GM19043 (cell line): ENCODE measurements around the gene BEST1.
"Not testable (repeated sequence)": the region's sequence is repeated elsewhere in the genome, so short reads cannot be mapped to it uniquely, and the experiment has no call there.

ENCODE experiments used
- ATAC-seq: cut with Tn5 transposase; IDR thresholded peaks from one replicate; pipeline ENCODE4 v1.9.1; 2021; ENCODE audit warnings: low read depth; ENCODE audit not compliant: unreplicated experiment

Gene BEST1

DNA sequence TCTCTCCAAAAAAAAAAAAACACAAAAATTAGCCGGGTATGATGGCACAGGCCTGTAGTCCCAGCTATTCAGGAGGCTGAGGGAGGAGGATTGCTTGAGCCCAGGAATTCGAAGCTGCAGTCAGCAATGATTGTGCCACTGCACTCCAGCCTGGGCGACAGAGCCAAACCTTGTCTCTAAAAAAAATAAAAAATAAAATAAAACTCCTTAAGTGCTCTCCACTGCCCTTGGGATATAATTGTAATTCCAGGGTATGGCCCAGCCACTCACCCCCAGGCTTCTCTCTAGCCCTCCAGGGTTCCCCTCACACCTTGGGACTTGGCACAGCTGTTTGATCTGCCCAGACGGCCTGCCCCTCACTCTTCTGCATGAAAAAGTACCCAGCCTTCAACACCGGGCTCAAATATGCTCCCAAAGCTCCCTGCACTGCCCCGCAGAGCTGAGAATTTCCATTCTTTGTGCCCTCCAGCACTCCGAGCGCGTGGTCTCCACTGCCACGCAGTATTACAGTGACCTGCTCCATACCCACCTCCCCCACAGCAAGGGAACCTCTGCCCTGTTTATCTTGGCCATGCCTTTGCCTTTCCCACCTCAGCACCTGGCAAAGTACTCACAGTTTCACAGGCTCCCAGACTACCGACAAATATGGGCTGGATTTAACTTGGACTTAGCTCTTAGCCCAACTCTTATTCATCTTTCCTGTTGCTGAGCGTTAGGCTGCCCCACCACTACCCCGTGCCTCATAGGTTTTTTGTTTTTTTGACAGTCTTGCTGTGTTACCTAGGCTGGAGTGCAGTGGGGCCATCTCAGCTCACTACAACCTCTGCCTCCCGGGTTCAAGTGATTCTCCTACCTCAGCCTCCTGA lies 24.8 kb downstream of the BEST1 start:
- ATAC-seq: no peak

DNA sequence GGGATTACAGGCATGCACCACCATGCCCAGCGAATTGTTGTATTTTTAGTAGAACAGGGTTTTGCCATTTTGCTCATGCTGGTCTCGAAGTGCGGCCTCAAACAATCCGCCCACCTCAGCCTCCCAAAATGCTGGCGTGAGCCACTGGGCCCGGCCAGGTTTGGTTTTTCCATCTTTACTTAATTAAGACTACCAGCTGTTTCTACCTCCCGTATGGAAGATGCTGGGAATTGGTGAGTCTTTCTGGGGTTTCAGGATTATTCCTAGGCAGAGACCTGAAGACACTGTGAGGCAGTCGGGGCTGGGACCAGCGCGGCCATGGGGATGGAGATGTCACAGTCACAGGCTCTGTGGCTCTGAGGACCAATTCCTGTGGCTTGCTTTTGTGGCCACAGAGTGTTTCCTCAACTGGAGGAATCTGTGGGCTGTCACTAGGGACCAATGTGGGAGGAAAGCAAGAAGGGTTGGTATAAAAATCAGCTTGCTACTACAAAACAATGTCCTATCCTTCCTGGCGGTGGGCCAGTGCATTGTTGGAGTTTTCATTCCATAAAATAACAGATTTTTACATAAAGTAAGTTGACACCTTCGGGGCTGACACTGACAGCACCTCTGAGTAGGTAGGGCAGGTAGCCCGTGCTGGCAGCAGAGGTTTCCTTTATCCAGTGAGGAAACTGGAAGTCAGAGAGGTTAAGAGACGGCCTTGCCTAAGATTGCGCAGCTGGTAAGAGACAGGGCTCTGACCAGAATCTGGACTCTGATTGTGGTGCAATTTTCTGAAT lies 25.7 kb downstream of the BEST1 start:
- ATAC-seq: no peak

DNA sequence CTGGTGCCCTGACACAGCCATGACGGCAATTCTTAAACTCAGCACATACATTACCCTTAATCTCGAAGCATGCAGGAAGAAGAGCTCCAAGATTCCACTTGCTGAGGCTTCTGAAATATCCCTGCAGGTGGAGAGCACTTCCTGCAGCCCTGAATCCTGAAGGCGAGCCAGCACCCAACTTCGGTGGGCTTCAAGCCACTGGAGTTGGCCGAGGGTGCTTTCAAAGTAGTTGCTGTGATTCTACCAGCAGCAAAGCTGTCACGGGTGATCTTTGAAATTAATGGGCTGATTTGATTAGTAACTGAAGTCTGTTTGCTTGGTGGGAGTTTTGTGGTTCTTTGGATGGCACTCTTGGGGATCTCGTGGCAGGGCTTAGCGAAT lies 26.3 kb downstream of the BEST1 start:
- no peak for ATAC-seq

DNA sequence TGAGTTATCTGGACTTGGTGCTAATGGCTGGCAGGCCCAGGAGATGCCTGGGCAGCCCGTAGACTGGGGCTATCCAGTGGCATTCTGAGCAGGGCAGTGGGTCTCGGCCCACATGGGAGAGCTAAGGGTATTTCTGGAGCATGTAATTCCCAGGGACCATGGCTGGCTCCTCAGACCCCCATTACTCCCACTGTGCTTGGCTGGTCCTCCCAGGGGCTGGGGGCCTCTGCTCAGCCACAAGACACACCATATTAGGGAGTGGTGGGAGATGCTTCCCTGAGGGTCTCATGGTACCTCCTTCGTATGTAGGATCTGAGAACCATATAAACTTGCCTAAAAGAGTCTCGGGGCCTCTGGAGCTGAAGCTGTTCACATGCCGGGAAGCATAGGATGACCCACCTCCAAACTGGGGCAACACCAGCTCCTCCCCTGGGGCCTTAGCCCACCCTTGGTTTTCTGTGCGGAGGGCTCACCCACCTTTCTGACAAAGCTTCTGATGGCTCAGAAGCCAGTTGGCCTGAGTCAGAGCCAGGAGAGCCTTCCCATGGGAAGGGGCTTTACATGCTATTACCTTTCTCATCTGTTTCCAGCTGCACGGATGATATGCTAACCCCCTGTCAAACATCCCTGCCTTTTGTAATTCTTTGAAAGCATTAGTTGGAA lies 26.8 kb downstream of the BEST1 start:
- ATAC-seq: no peak

DNA sequence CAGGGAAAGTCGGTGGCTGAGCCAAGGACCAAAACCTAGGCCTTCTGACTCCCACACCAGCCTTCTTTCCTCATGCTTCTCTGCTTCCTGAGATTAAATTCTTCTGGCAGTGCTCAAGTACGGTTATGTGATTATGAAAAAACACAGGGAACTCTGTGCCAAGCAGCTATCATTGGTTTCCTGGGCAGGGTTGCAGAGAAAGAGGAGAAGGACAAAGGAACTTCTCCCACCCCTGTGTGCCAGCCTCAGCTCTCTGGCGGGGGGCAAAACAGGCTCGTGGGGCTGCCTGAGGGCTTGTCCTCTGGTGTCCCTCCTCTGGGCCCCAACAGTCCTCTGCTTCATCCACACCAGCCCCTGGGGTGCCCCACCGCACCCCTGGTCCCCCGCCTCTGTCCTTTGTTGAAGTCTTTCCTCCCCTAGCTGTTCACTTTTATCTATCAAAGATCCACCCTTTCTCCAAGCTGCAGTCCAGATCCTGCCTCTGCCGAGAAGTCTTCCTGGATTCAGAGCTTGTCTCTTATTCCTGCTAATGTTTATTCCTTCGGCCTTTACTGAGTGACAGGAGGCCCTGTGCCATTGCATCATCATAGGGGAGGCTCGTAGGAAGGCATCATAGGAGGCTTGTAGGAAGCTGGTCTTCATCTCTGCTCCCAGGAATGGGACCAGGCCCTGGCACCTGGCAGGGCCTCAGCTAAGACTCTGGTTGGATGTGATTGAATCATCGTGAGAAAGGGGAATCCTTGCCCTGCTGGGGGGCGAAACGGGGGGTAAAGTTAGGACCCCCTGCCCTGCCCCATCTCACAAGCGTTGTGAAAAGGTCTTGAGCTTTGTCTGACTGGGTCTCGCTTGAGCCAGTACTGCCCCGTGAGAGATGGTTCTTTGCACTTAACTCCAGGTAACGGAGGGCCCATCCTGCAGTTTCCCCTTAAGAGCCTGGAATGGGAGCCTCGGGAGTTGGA lies 28.8 kb downstream of the BEST1 start:
- no peak for ATAC-seq

DNA sequence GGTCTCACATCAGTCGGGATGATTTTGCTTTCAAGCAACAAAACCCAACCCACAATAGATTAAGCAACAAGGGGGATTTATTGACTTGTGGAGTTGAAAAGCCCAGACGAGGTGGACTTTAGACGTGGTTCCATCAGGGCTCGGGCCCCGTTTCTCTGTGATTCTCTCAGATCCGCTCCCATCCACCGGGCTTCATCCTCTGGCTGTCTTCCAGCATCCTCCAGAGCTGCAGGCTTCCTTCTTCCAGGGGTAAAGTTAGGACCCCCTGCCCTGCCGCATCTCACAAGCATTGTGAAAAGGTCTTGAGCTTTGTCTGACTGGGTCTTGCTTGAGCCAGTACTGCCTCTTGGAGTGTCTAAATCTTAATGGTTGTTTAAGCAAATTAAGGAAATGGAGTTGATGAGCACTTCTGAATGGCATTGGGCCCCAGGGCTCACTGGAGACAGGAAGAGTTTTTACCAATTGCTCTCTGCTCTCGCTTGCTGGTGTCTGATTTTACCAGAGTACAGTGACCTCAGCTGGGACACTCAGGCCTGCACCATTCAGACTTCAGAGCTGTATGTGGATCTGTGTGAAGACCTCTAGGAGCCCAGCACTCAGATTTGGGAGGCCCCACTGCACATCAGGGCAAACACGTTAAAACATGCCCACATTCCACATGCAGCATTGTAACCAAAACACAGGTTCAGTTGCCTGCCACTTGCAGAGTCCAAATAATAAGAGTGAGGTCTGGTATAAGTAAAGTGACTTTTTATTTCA lies 30.8 kb downstream of the BEST1 start:
- ATAC-seq: no peak

DNA sequence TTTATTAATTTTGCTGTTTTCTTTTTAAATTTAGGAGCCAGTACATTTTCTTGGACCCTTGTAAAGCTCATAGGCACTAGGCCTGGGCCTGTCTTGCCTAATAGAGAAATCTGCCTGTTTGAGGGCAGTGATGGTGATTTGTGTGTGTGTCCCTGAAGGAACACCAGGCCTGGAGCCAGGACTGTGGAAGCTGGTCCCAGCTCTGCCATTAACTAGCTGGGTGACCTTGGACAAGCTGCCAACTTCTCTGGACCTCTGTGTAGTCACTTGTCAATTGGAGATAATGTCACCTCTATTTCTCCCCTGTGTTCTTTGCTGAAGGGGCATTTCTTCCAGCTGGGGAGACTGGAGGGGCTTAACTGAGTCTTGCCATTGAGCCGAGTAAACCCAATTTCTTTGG lies 33.3 kb downstream of the BEST1 start:
- no peak for ATAC-seq

DNA sequence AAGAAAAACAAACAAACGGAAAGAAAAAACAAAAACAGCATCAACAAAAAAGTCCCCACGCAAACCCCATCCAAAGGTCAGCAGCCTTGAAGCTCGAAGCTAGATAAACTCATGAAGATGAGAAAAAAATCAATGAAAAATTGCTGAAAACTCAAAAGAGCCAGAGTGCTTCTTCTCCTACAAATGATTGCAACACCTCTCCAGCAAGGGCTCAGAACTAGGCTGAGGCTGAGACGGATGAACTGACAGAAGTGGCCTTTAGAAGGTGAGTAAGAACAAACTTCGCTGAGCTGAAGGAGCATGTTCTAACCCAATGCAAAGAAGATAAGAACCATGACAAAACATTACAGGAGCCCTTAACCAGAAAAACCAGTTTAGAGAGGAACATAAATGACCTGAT lies 35.7 kb downstream of the BEST1 start:
- no peak for ATAC-seq

DNA sequence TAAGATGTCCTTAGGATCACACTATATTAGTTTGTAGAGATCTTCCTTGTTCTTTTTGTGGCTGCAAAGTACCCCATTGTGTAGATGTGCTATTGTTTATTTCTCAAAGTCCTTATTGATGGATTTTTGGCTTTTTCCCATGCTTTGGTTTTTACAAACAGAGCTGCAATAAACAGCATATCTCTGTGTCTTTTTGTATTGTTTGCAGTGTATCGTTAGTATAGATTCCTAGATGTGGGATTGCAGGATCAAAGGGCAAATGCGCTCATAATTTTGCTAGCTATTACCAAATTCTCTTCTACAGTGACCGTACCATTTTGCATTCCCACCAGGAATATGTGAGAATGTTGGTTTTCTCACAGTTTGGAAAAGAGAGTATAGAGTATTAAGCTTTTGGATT lies 44.8 kb downstream of the BEST1 start:
- ATAC-seq: no peak

DNA sequence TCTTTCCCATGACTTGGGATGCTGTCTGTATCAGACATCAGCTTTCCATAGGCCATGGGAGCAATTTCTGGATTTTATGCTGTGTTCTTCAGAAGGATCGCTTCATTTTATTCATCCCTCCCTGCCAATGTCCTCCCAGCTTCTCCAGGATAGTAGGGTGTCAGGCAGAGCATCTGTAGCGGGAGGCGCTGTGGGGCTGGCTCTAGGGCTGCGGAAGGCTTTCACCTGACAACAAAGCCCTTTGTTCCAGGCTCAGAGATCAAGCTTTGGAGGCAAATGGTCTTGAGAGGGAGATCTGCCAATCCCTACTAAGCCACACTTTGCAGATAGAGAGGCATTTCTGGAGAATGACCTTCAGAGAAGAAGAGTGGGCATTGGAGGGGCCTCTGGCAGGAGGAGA lies 46.8 kb downstream of the BEST1 start:
- ATAC-seq: no peak

DNA sequence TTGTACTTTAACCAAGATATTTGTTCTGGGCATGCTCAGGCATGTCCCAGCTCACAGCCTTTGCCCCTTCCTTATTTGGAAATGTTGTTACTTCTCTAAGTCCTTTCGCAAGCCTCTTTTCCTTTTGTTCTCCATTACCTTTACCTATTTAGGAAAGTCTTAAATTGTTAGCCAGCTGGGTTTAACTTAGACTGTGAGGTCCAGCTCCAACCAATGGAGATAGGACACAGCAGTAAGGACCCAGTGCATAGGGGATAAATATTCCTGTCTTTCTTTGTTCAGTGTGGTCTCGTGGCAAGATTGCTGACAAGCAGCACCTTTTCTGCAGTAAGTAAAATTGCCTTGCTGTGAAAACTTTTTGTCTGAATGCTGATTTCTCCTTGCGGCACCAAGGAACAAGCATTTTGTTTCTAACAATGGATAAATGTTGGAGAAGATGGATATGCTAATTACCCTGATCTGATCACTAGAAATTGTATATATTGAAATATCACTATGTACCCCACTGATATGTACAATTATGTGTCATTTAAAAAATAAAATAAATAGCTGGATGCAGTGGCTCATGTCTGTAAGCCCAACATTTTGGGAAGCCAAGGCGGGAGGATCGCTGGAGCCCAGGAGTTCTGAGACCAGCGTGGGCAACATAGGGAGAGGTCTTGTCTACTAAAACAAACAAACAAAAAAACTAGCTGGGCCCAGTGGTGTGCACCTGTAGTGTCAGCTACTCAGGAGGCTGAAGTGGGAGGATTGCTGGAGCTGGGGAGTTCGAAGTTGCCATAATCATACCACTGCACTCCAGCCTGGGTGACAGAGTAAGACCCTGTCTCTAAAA lies 49.2 kb downstream of the BEST1 start:
- no peak for ATAC-seq

DNA sequence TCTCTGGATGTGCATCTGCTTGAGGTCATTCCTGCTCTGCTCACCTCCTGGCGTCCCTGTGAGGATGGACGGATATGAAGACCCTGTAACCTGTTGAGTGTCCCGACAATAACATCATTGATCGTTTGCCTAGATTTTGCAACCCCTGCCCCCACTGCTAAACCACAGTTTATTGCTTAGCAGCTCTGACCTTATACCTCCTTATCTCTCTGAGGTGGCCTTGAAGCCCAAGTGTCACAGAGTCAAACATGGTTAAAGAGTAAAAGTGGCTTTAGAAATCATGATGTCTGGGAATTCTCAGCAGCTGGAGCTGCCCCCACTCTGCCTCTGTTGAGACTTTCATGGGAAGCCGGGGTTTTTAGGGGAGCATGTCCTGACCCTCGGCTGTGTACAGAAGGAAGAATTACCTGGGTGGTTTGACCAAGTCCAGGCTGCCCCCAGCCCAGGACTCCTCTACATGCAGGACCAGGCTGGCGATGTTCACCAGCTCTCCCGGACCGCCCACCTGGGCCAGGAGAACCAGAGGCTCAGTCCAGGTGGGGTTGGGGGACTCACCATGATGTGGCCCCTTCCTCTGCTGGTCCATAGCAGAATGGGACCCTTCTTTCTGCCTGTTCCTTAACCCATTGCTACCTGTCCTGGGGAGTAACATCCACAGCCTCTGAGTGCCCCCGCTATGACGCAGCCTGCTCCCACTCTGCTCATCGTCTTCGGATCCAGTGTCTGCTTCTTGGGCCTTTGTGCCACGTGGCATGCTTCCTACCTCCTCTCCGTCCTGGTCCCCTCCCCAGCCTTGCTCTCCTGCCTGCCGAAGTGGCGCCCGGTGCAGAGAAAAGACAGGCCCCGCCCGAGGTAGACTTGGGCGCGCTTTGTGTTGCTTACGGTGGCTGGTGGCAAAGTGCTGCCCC lies 50.6 kb downstream of the BEST1 start:
- ATAC-seq: no peak

DNA sequence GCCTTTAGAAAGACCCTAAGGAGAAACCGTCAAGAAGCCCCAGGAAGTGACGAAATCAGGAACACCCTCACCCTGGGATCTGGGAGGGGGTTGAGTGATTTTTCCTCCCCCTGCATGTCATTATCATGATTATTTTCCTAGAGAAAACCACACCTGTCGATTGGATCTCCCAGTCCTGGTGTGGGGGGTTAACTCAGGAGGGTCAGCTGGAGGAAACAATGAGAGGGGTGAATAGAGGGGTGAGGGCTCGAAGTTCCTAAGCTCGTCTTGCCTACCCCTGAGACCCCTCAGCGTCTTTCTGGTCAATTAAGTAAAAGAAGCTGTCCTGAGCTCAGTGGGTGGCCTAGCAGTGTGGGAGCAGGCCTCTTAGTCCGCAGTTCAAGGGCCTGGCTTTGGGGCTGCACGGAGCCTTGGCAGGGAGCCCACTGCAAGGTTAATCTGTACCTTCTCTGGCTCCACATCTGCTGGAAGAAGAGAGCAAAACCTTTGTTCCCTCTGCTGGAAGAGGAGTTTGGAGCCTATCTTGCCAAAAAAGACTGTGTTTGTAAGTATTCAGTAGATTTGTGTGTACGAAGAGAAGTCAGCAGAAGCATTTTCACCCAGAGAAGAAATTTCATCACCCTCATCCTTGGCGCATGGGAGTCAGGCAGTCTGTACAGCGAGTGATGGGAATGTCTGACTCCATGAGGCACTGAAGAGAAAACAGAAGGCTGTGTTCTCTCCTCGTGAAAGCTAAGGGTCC lies 51.5 kb downstream of the BEST1 start:
- no peak for ATAC-seq

DNA sequence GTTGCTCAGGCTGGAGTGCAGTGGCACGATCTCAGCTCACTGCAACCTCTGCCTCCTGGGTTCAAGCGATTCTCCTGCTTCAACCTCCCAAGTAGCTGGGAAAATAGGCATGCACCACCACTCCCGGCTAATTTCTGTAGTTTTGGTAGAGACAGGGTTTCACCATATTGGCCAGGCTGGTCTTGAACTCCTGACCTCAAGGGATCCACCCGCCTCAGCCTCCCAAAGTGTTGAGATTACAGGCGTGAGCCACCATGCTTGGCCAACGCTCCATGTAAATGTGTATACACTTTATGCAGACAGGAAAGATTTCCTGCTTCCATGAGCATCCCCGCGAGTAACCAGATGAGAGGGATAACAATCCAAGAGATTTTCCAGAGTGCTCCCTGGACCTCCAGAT lies 52.1 kb downstream of the BEST1 start:
- not testable (repeated sequence) for ATAC-seq

DNA sequence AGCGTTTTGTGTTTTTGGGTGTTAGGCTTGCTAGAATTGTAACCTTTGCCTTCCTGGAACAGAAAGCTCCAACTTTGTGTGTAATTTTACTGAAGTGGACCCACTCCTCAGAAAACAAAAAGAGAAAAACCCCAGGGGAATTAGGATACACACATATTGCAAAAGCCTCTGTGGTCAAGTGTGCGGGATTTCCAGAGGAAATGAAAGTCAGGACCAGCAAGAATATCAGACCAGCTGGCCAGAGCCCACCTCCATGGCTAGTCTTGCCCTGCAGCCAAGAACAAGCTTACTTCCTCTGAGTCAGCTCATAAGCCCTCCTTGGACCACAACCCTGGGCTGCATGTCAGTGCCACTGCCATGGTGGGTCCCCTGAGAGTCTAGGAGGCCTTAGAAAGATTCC lies 54.3 kb downstream of the BEST1 start:
- no peak for ATAC-seq

DNA sequence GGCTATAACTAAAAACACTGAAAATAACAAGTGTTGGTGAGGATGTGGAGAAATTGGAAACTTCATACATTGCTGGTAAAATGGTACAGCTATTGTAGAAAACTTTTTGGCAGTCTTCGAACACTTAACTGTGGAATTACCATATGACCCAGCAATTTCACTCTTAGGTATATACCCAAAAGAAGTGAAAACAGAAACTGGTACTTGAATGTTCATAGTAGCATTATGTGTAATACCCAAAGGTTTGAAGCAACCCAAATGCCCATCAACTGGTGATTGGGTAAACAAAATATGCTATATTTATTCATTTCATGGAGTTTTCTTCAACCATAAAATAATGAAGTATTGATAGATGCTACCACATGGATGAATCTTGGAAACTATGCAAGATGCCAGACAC lies 58.0 kb downstream of the BEST1 start:
- ATAC-seq: no peak

DNA sequence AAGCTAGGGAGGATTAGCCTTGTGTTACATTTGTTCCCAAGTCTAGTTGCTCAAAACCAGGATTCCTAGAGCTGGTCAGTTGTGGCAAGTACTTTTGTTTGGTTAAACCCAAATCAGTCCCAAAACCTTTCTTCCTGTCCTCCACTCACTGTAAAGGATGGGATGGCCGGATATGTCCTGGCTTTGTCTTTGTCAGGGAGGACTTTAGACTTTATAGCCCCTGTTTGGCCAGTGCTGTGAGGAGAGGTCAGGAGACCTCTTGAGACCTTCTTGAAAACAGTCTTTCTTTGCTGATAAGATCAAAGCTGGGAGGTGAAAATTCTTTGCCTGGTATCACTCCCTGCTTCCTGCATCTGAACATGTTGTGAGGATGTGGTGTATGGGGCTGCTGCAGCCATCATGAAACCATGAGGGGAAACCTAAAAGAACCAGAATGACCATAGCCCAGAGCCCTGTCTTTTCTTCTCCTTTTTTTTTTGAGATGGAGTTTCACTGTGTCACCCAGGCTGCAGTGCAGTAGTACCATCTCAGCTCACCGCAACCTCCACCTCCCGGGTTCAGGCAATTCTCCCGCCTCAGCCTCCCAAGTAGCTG lies 60.9 kb downstream of the BEST1 start:
- no peak for ATAC-seq
